EL (cell line): Measurements from ENCODE around the gene ACTR3.

Experiments used
- DNase-seq: peaks from one replicate; pipeline ENCODE4 v3.0.0-alpha.2; 2016

Gene ACTR3

DNA sequence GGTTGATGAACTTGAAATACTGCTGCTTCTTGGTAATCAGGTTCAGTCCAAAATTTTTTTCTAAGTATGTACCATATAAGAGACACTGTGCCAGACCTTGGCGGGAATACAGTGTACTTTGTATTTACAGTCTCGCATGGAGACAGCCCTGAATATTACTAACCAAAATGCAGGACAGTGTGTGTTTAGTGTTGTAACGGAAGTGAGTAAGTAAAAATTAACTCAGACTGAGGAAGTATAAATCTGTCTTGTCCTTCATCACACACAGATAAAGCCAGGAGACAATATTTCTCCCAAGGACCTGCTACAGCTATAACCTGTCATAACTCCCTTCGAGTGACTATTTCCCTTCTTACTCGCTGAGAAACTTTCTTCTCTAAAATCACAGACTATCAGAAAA lies 76.9 kb downstream of the ACTR3 start:
- DNase-seq, result no peak

DNA sequence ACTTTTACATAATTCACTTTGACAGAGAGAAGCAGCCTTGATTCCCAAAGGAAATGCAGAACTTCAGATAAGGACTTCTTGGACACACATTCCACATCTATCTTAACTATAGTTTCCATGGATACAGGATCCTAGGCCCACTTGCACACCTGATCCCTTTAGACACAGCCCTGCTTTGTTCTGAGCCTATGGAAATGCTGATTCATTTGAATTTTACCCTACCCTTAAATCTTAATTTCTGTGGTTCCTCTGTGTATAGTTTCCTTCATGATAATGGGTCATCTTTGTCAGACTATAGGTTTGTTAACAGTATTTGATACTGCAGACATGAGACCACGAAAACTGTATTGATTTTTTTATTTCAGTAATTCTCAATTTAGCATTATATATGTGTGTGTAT lies 77.4 kb downstream of the ACTR3 start:
- DNase-seq, result no peak

DNA sequence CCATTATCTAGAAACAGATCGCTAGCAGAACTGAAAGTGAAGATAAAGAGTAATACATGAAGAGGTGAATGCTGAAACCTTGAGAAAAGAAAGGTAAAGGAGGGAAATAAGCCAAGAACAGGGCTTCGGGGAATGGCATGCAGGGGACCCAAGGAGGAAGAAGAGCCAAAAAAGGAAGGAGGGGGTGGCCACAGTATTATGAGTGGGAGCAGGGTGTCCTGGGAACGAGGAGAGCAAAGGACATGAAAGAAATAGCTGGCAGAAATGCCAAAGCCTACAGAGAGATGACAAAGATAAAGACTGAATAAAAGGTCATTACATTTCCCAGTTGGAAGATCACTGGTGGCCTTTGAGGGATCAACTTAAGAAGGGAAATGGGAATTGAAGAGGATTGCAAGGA lies 82.9 kb downstream of the ACTR3 start:
- no peak for DNase-seq

DNA sequence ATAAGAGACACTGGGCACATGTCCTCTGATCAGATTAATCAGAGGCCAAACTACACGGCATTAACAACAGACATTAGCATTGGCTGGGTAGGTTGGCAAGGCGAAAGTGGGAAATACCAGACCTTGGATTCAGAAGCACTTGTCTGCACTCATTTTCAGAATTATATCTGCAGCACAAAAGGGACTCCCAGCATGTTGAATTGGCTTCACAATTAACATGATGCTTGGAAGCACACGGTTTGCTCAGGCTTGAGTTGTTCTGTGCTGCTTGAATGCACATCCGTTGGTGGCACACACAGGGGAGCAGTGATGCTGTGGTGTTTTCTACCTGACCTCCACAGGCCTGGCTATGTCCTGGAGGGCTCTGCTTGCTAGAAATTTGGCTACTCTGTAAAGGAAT lies 83.9 kb downstream of the ACTR3 start:
- DNase-seq, result no peak

DNA sequence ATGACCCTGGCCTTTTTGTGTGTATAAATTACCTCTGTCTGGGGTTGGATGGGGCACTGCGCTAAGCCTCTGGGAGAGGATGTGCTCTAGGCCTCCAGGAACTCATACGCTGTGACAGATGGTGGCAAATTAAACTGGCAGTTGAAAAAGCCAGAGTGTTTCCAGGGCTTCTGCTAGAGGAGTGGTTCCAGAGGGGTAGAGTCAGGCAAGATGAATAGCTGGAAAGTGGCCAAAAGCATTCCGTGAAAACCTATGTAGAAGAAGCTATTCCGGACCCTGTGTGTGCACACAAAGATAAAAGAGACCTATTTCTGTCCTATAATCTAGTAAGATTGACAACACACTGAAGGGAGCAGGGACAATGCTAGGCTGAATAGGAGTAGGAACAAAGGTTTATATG lies 84.8 kb downstream of the ACTR3 start:
- no peak for DNase-seq

DNA sequence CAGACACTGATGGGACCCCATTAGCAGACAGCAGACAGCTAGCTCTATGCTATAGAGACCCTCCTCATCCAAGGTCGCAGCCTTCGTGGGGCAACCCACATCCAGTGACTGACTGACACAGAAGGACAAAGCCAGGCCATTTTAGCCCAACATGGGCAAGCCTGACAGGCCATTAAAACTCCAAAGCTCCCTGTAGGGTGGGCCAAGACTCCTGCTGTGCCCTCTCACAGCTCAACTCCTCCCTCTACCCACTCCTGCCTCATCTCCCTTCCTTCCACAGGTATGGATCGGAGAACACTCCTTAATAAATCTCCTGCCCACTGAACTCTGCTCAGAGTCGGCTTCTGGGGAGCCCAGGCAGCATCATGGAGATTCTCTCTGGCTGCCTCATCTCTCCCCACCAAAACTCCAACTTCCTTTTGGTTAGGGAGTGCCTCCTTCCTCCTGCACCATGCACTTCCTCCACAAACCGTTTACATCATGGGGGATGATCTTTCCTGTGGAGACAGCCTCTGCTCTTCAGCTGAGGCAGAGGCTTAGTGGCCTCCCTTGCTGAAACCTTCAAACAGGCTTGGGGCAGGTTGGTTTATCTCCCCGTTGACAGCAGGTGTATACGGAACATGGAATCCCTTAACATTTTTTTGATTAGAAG lies 86.5 kb downstream of the ACTR3 start:
- no peak for DNase-seq

DNA sequence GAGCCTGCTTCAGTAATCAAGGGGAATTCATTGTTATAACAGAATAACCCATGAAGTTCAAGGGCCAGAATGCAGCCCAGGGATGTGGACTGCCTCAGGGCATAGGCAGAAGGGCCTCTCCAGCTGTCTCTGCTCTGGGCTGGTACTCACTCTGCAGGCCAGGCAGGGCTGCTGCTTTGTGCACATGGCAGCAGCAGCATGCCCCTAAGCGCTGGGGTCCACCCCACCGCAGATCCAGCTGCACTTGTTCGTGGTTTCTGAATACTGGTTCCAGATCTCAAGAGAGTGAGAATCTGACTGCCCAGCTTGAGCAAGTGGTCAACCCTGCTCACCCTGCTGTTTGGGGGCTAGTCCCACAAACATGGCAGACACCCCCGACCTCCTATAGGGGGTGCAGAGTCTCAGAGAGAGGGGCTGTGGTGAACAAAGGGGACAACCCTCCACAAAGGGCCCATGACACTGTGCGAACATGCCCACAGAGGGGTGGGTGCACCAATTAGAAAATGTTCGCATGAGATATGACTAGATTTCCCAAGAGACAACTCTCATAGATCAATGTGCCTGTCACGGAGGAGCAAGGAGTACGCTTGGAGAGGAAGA lies 87.3 kb downstream of the ACTR3 start:
- DNase-seq, result no peak

DNA sequence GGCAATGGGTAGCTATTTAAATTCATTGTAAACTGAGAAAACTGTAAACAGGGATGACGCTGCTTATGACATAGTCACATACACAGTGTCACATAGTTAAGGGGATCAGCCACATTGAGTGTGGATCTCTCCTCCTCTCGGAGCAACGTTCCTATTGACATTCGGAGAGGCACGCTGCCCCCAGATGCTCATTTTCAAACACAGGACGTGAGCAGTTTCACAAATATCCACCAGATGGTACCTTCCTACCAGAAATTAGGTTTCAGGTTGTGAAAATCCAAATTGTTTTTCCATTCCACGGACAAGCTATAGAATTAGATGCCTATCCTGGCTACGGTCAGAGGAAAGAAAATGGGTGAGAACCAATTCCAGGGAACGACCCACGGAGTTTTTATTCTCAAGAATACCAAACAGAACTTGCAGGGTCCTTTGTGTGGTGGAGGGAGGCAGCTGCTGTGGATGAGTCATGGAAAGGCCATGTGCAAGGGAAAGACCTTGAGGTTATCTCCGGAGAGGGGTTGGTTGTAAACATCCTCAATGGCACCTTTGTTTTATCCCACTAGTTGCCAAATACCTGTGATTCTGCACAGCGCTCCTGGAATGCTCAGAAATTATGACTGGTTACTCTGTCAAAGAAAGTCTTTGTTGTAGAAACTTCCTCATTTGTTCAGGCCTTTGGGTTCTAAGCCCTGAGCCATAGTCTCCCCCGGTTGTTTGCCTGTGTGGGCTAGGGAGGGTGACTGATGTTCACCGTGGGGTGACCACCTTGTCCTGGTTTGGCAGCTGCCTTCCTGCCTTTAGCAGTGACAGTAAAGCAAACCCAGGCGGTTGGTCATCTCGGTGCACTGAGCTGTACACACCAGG lies 88.0 kb downstream of the ACTR3 start:
- DNase-seq, result no peak

DNA sequence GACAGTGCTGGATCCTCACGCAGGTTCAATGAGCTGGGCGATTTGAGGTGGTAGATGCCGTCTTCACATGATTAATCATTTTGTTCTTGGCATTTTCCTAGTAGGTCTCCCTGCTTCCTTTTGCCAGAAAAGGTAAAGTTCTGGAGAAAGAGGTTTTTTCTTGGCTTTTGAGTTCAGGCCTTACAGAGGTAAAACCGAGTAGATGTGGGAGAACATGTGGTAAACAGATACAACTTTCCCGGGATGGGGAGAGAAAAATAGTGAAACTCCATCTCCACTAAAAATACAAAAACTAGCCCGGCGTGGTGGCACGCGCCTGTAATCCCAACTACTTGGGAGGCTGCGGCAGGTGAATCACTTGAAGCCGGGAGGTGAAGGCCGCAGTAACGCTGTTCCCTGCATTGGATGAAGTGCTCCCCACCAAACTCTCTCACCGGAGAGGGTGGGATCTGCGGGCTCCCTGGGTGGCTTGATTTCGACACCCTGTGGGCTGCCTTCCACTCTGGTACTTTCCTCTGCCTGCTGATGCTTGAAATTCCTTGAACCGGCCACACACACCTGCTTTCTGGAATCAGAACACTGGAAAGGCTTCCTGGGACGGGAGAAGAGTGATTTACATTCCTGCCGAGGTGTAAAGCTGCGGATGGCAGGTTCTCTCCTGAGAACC lies 88.8 kb downstream of the ACTR3 start:
- DNase-seq, result no peak

DNA sequence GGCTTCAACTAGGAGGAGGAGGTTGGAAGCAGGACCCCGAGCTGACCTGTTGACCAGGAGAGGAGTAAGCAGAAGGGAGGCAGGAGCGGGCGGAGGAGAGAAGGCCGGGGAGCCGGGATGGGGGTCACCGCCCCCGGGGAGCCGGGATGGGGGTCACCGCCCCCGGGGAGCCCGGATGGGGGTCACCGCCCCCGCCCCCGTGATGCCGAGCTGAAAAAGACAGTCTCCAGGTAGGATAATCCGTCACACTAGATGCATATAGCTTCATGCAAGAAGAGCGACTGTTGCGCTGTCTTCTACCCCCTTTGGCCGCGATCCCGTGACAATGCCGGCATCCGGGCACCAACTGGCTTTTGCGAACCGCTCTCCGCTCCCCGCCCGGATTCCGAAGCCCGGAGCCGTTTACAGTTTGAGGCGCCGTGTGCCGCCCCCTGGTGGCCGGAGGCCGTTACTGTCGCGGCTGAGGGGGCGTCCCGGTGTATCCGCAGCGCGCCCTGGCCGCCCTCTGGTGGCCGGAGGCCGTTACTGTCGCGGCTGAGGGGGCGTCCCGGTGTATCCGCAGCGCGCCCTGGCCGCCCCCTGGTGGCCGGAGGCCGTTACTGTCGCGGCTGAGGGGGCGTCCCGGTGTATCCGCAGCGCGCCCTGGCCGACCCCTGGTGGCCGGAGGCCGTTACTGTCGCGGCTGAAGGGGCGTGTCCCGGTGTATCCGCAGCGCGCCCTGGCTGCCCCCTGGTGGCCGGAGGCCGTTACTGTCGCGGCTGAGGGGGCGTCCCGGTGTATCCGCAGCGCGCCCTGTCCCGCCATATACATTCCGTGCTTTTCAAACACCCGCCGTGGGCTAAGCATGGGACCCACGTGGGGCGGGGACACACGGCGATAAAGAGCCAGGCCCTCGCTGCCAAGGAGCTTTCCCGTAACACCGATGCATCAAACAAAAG lies 89.6 kb downstream of the ACTR3 start:
- DNase-seq, result no peak

DNA sequence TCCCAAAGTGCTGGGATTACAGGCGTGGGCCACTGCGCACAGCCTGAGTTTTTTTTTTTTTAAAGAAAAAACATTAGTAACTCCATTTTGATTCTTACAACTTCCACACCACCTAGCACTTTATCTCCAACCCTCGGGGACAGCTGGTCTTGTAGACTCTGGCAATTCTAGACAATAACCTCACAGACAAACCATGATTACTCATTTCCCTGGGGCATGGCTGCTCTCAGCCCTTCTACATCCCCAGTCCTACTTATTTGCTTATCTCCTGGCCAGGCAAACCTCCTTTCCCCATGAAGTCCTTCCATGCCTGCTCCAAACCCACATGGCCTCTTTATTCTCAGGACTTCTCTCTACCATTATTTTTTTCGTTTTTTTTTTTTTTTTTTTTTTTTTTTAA lies 91.1 kb downstream of the ACTR3 start:
- peak; percentile 39 for DNase-seq

DNA sequence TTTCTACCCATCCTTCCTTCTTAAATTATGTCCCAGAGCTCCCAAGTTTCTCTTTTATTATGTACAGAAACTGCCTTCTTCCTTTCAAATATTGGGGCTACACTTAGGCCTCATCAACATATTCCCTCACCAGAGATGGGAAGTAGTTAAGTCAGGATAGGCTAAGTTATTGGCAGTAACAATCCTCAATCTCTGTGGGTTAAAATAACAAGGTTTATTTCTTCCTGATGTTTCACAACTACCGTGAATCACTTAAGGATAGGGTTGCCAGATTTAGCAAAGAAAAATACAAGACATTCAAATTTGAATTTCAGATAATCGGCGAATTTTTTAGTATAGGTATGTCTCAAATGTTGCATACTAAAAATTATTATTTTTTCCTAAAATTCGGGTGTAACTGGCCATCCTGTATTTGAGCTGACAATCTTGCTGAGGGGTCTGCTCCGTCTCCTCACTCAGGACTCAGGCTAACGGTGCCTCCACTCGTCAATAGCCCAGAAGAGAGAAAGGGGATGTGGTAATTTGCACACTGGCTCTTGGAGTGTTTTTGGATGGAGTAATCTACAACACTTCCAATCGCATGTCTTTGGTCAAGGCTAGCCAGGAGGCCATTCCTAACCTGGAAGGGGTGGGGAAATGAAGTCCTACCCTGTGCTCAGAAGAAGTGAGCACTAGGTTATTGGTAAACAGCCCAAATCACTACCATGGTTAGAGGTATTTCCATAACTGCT lies 91.7 kb downstream of the ACTR3 start:
- no peak for DNase-seq

DNA sequence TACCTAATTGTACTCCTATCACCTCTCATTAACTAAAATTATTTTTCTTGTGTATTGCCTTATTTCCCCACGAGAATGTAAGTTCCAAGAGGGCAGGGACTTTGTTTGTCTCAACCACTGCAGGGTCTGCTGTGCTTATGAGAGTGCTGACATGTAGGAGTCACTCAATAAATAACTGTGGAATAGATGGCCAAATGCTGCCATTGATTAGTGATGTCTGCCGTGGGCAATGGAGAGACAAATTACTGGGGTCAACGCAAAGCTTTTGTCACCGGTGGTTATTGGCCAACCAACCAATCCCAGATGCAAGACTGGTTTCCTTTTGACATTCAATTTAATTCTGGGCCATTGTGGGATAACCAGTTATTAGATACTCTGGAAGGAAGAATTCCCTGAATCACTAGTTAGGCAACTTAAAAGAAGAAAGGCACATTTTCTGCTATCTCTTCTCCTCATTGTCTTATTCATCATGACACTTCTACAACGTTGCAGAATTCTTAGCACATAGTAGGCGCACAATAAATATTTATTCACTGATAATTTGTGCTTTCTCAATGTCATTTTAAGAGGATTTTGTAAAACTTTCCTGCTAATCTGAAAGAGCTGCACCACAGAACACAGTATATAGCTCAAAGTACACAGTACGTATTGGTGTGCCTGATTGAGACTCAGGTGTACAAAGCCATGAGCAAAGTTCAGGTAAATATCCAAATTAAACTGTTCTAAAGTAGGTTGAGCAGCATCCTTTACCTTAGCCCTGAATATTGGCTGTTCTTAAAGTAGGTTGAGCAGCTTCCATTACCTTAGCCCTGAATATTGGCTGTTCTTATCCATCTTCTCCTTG lies 95.9 kb downstream of the ACTR3 start:
- DNase-seq, result no peak

DNA sequence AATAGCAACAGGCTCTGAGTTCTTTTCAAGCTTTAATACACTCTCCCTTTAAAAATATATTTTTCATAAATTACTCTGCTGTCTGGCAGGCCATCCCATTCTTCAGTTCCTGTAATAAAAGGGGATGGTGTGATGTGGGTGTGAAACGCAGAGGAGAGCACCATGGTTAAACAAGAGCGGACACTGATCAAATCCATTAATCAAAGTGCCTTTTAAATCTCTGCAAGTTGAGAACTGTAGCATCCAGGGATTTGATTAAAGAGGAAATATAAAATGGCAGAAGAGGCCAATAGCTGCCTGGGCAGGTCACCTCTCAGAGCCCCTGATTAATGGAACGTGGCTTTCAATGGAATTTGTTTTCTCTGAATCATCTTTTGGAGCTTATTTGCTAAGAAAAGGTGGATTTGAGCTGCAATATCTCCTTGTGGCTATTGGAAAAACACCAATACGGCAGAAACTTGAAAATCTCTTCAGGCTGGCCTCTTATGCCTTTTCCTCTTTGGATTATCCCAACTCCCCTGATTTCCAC lies 96.9 kb downstream of the ACTR3 start:
- DNase-seq, result no peak

DNA sequence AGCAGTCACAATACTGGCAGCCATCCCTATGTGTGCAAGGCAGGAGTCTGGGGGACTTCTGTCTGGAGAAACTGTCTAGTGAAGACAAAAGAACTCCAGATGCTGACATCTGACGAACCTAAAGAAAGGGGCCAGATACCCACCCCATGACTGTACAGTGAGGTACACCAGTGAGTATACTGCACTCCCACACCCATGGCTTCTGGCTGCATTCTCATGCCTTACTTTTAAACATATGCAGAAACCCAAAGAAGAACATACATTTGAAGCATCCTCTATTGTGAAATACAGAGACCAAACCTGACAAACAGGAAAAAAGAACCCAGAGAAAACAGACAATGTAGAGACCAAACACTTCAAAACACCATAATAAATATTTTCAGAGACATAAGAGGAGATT lies 102.2 kb downstream of the ACTR3 start:
- no peak for DNase-seq

DNA sequence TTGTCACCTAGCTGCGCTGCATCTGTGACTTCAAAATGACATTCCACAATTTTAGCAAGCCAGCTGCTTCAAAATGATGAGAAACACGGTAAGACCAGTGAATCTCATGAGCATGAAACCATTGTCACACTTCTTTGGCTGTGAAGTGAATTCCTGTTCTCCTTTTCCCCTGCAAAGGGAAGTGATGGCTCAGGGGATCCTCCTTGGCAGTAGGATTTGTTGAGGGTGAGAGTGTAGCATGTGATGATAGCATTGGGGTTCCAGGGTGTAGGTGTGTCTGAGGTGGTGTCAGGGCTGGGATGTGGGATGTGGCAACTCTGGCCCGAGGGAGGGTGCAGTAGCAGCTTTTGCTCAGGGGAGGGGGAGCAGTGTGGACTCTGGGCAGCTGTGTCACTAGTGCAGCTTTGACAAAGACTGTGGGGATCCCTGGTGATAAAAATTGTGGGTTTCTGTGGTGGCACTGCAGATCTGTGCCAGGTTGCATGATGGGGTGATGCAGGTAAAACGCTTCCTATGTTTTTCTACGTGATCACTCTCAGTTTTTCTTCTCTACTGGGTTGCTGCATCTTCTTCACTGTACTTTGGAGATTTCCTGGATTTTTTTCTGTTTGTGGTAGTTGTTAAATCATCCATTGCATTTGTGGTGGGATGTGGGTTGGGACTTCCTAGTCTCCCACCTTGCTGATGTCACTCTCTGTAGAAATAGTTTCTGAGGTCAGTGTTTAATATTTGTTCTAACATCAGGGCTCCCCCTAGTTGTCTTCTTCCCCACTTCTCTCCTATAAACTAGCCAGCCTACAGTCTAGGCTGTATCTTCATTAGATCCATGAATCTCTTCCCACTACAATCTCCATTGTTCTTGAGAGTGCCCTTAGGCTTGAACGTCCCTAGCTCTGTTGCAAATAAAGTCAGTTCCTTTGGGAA lies 107.0 kb downstream of the ACTR3 start:
- no peak for DNase-seq

DNA sequence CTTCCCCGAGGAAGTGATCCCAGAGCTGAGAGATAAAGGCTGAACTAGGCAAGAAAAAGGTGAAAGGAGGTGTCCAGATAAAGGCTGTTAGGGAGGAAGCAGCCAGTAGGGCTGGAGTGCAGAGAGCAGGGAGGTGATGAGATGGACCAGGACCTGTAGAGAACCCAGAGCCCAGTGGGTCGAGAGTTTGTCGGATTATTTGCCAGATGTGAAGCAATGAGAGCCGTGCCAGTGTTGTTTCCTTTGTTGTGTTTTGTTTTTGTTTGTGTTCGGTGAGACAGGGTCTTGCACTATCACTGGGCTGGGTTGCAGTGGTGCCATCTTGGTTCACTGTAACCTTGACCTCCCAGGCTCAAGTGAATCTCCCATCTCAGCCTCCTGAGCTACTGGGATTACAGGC lies 111.3 kb downstream of the ACTR3 start:
- DNase-seq, result no peak

DNA sequence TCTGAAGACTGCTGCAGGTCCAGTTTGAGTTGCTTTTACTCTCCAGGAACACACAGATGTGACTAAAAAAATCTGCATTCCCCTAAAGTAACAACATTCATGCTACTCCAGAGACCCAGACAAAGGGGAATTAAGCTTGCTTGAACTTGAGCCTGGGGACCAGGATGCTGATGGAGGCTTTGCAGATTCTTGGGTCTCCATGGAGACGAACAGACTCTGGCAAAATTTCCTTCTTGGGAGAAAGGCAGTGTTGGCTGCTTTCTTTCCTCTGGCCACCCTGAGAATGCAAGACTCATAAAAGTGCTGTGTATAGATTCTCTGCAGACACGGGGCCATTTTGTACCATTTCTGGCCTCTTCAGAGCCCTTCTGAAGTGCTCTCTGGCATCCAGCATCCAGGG lies 112.0 kb downstream of the ACTR3 start:
- no peak for DNase-seq

DNA sequence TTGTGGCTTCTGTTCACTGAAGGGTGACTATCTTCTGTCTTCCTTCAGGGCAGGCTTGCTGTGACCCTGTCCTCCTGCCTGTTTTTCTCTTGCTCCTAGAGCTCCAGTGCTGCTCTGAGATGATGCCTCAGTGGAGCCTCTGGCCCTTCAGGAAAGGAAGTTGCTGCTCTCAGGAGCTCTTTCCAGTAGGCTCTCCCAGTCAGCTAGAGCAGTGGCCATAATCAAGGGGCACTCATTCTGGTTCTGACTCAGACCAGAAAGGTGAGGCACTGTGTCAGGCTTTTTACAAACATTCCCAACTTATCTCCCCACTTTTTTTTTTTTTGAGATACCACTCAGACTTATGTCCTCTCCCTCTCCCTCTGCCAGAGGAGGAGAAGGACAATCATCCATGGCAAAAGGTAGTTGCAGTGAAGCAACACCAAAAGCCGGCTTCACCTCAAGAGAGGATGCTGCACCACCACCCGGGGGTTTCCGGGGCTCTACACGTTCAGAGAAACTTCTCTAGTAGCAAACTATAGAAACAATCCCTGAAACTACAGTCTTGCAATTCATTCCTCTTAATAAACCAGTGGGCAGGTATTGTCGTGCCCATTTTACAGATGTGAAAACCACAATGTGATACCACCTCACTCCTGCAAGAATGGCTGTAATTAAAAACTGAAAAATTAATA lies 115.4 kb downstream of the ACTR3 start:
- no peak for DNase-seq
